IPS-NIHi11 (cell line): ENCODE data around the gene CHST2.
A peak's percentile ranks its signal among the peaks of the same experiment; 100 is the strongest.

ENCODE experiments used
- DNase-seq: peaks from one replicate; pipeline ENCODE4 v3.0.0; 2012; ENCODE audit warnings: mixed read lengths, low spot score

Gene CHST2

GRCh38 chr3:143099210-143099609, 20.4 kb upstream of the CHST2 start:
- no peak for DNase-seq

DNA sequence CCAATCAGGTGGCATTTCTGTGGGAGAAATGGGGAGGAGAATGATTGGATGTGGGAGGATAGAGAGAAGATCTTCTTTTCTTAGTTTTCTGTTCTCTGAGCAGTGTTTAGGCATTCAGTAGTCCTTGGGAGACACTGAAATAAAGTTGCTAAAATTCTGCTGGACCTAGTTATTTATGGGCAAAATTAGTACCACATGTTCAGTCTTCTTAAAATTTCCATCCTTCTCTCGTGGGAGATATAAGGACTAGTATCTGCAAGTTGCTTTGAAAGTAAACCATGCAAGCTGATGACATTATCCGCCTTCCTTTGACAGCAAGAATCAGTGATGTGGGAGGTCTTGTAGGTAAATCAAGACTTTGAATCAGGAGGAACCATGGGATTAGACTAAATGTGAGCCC, 19.9 kb upstream of the CHST2 start:
- no peak for DNase-seq

DNA sequence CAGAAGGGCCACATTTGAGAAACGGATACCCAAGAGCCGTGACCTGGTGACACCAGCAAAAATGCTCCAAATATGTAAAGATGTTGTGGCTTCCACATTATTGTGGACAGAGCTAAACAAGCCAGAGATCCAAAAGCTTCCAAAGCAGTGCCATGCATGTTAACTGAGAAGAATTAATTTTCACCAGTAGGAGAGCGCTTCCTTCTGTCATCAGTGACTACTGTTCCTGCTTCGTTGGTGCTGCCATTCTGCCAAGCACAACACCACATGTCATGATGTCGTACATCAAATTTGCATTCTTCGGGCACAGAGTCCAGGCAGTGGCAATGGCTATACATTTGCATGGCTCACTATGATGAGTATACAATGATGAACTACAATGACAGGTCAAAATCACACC, 19.1 kb upstream of the CHST2 start:
- no peak for DNase-seq

- no peak for DNase-seq
These were observed 17.7 kb upstream of the CHST2 start for GRCh38 chr3:143101792-143102381.

DNA sequence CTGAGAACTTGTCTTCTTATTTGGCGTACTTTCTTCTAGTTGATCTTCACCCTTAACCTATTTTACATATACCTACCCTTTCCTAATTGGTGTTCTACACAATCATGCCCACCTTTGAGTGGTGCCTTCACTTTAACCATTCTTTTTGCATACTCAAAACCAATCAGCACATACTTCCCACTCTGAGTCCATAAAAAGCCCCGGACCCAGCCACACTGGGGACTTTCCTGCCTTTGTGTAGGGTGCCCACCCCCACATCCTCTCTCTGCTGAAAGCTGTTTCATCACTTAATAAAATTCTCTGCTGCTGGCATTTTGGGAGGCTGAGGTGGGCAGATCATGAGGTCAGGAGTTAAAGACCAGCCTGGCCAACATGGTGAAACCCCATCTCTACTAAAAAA, 15.9 kb upstream of the CHST2 start:
- no peak for DNase-seq

- no peak for DNase-seq
These were observed 14.4 kb upstream of the CHST2 start for GRCh38 chr3:143105170-143105569.

DNA sequence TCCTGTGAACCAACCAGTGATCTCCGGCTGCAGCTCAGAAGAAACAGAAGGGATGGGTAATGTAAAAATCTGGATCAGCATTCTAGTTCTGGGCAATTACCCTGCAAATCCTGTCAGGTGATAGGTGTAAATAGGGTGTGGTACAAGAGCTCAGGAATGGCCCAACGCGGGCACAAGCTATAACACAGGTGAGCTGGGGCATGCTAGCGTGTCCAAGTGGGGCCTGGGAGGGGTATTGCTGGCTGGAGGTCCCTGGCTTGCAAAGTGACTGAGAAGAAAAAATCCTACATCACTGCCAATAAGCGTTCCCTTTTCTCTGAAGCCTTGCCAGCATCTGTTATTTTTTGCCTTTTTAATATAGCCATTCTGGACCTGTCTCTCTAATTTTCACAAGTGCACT, 9.7 kb upstream of the CHST2 start:
- DNase-seq: no peak

GRCh38 chr3:143110371-143110770, 9.2 kb upstream of the CHST2 start:
- no peak for DNase-seq

DNA sequence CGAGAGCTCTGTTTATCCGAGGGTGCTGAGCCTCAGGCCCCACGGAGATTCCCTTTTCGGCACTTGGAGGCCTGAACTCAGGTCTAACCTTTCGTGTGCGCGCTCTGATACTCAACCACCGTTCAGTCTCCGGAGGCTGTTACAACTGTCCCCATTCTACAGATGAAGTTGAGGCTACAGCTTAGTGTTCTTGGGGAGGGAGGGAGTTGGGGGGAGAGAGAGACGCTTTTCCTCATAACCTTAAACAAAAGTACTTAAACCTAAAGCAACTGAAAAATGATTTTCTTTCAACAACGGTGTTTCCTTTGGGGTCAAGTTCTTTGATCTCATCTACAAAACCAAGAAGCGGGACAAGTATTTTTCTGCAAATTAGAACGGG, 952 bp upstream of the CHST2 start:
- DNase-seq: no peak

GRCh38 chr3:143119974-143120715, 574 bp downstream of the CHST2 start:
- DNase-seq: peak; percentile 52

- no peak for DNase-seq
These were observed 1.2 kb downstream of the CHST2 start for GRCh38 chr3:143120716-143121240.

- DNase-seq: peak; percentile 58
These were observed 1.9 kb downstream of the CHST2 start for GRCh38 chr3:143121241-143122088.

DNA sequence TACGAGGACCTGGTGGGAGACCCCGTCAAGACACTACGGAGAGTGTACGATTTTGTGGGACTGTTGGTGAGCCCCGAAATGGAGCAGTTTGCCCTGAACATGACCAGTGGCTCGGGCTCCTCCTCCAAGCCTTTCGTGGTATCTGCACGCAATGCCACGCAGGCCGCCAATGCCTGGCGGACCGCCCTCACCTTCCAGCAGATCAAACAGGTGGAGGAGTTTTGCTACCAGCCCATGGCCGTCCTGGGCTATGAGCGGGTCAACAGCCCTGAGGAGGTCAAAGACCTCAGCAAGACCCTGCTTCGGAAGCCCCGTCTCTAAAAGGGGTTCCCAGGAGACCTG, 2.5 kb downstream of the CHST2 start:
- no peak for DNase-seq

DNA sequence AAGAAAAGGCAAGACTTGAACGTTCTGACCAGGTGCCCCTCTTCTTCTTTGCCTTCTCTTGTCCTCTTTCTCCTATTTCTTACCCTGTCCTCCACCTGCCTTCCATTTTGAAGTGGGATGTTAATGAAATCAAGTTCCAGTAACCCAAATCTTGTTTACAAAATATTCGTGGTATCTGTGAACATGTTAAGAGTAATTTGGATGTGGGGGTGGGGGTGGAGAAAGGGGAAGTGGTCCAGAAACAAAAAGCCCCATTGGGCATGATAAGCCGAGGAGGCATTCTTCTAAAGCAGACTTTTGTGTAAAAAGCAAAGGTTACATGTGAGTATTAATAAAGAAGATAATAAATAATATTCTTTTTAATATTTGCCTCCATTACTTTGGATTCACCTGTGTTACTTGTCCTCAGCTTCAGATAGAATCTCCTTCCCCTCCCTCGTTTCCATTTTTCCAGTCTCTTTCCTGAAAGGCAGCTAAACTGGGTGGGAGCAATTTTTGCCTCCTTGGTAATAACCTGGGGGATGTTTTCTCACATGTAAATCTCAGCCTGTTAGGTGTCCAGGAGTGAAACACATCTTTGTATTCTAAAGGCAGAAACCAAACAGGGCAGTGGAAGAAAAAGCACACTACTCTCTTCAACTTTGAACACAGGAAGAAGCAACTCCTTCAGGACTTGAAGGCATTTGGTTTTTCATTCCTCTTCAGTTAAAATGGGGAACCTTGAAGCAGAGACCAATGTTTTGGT, 3.2 kb downstream of the CHST2 start:
- DNase-seq: no peak

DNA sequence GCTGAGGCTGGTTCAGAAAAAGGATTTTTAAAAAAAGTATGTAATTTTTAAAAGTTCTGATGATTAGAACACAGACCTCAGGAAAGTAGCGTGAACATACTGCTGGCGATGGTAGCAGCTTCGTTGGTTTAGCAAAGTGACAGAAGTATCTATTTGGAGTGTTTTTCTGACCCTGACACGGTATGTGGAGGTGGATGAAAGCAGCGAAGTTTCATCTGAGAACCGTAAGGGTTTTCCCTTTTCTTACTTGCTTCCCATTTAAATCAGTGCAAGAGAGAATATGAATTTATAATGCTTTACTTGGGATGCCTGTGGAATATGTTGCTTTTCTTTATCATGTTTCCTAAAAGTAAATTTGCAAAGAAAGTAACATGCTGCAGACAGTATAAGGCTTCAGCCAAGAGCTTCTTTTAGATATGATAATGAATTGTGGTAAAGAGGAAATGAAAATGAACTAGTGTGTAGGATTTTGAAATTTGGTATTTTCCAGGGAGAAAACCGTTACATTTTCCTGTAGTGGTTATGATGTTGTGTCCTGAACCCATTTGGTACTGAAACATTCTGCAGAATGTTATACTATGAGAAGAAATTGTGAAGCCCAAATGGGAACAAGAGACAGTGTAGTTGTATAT, 3.9 kb downstream of the CHST2 start:
- DNase-seq: no peak

DNA sequence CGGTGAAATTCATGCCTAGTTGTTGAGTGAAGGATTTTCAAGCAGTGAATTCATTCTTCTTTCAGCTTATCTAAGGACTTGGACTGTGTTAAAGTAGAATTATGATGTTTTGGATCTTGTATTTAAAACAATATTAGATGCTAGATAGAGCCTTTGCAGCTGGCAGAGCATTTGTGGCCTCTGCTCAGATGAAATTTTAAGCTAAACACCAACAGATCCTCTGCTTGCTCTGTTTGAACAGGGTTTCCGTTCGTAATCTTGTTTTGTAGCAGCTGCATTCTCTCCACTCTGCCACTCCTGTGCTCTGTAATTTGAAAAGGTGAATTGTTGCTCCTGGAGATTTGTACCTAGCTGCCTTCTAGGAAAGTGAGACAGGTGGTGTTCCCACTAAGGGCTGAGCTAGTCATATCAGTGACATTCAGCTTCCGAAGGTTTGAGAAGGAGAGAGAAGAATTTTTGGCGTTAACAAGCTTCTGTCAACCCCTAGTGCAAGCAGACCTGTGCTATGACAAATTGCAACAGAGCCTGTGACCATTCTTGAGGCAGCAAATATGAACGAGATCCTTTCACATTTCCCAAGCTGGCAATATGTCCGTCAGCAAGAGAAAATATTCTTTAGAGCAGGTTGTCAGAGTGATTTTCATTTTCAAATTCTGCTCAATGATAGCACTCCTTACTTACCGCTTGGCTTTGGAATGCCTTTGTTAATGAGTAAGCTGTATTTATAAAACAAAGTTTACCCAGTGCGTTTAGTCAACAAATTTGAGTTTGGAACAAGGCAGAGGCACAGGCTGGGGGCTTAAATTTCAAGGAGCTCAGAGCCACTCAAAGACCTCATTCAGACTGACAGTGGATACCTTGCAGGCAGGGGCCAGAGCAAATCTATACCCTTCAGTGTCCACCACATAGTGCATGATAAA, 5.3 kb downstream of the CHST2 start:
- DNase-seq: no peak

GRCh38 chr3:143127801-143128200, 8.2 kb downstream of the CHST2 start:
- no peak for DNase-seq

DNA sequence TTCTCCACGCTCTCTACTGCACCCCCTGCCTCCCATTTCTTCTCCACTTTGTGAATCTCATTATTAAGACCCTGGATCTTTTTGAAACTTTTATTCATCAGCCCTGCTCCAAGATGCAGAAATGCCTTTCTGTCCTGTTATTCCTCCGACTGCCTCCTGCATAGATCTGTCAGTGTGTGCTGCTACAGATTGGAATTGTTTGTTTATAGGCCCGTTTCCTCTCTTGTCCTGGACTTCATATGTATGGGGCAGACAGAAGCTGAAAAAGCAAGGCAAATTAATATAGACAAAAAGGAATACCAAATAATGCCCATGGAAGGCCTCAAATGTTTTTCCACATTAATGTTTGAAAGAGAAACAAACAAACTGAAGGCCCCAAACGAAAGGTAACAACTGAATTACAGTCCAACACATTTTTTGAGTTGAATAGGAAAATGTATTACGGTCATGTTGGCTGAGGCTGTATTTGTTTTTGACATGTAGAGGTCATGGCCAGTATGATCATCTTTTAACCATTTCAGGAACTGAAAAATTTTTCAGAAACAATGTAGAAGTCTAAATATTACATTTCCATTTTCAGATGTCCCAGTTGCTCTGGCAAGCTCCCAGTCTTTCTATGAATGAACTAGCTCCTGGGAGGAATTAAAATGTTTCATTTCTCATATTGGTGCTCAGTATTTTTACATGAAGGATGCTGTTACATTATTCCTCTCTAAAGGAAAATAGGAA, 8.8 kb downstream of the CHST2 start:
- DNase-seq: no peak

DNA sequence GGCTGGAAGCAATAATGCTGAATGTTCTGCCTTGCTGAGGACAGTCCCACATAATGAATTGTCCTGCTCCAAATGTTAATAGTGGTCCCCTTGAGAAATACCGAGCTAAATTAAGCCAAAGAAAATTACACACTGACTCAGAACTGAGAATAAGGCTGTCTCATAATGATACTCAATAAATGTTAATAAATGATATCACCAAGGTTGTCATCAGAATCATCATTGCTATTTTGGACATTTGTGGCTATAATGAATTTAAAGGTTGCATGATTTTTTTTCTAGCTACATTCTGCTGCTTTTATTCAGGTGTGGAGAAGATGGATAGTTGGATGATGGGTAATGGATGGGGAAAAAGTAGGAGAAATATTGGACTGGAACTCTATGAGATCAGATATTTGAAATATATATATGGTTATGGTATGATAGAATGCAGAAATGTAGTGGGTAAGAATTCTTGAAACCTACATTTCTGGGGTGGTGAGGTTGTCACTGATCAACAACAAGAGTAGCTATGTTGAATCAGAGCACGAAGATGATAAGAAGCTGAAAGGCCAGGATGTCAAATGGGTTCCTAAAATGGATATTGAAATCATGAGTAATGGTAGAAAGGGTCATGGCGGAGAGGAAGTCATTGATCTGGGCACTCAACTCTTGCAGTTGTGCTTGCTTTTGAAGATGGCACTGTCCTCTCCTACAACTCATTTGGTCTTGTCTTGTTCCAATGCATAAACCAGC, 12.8 kb downstream of the CHST2 start:
- no peak for DNase-seq
